Stomach smooth muscle (tissue), 2 donors: ENCODE data around the gene IPPK.

ENCODE experiments used
- H3K27ac ChIP-seq: one replicate; pipeline ENCODE4 v1.7.0; 2013; ENCODE audit warnings: mild to moderate bottlenecking, low read length, inconsistent platforms
- H3K27me3 ChIP-seq, 2 donors: one replicate each; pipeline ENCODE4 v1.7.0; 2013; ENCODE audit warnings: low read length in 2 of 2; ENCODE audit not compliant: insufficient read depth in 2 of 2, control insufficient read depth in 1 of 2
- H3K36me3 ChIP-seq, 2 donors: one replicate each; pipeline ENCODE4 v1.7.0; 2013; ENCODE audit warnings: low read length in 2 of 2; ENCODE audit not compliant: control insufficient read depth in 2 of 2, insufficient read depth in 2 of 2
- H3K4me1 ChIP-seq: one replicate; pipeline ENCODE4 v1.7.0; 2013; ENCODE audit warnings: low read length; ENCODE audit not compliant: control insufficient read depth, insufficient read depth
- H3K4me3 ChIP-seq, 2 donors: one replicate each; pipeline ENCODE4 v1.7.0; 2013; ENCODE audit warnings: low read length in 2 of 2
- H3K9ac ChIP-seq, 2 donors: one replicate each; pipeline ENCODE4 v1.7.0; 2013; ENCODE audit warnings: low read length in 2 of 2, mild to moderate bottlenecking in 1 of 2
- H3K9me3 ChIP-seq, 2 donors: one replicate each; pipeline ENCODE4 v1.7.0; 2013; ENCODE audit warnings: low read length in 2 of 2; ENCODE audit not compliant: control insufficient read depth in 2 of 2
- donor health status: healthy.
- donor health status: Pancreatic carcinoma.

The IPPK gene

DNA sequence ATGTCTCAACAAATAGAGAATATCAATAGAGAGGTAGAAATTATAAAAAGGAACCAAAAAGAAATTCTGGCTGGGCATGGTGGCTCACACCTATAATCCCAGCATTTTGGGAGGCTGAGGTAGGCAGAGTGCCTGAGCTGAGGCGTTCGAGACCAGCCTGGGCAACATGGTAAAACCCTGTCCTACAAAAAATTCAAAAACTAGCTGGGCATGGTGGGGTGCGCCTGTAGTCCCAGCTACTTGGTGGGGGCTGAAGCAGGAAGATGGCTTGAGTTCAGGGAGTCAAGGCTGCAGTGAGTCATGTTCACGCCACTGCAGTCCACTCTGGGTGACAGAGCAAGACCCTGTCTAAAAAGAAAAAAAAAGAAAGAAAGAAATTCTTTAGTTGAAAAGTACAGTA is 24.9 kb downstream of the IPPK start:
- no peak overlapping the region for H3K9ac ChIP-seq
- no peak overlapping the region for H3K4me3 ChIP-seq
- no peaks in the 10 kb centered on the region for H3K27me3 ChIP-seq
- peaks cover 32 to 60% of the 10 kb centered on the region in 2 donors for H3K36me3 ChIP-seq
- H3K27ac ChIP-seq, result no peak overlapping the region
- H3K9me3 ChIP-seq, result no peaks in the 10 kb centered on the region
- peaks cover under 1% of the 10 kb centered on the region for H3K4me1 ChIP-seq

DNA sequence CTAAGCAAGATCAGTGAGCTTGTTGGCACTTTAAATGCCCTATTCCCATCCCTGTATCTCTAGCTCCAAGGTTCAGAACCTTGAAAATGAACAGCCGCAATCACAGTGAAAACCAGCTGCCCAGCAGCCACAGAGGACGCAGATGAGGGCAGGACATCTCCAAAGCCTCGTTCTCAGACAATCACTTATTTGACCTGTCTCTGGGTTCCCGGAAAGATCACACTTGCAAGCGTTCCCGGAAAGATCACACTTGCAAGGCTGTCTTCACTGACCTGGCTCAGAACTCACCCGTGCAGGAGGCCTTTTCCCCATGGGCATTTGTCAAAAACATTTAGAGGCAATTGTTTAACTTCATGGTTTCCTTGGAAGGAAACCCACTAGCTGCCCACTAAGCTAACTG is 25.7 kb downstream of the IPPK start:
- Histone ChIP-seq H3K9me3 (no peaks in the 10 kb centered on the region), H3K27ac (no peak overlapping the region), H3K4me1 (no peaks in the 10 kb centered on the region), H3K36me3 (peaks cover 32 to 58% of the 10 kb centered on the region in 2 donors), H3K4me3 (no peak overlapping the region), H3K9ac (no peak overlapping the region), H3K27me3 (no peaks in the 10 kb centered on the region)

DNA sequence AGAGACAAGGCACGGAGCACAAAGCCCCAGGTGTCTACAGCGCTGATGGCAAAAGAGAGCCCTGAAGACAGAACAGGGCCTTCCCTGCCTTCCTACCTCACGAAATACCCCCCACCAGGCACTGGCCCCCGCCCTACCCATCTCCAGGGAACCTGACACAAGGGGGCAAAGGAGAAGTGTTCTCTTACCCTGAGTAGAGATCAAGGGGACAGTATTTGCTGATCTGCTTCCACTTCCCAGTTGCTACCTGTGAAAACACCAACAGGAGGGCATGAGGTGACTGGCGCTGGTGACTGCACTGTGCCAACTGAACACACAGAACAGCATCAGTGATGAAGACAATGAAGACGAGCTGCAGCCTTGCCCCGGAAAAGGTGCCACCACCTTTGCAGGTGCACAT is 27.4 kb downstream of the IPPK start:
- Histone ChIP-seq H3K27me3 (no peaks in the 10 kb centered on the region), H3K9me3 (no peaks in the 10 kb centered on the region), H3K27ac (no peak overlapping the region), H3K4me1 (no peaks in the 10 kb centered on the region), H3K9ac (no peak overlapping the region), H3K4me3 (no peak overlapping the region), H3K36me3 (peaks cover 22 to 54% of the 10 kb centered on the region in 2 donors)

DNA sequence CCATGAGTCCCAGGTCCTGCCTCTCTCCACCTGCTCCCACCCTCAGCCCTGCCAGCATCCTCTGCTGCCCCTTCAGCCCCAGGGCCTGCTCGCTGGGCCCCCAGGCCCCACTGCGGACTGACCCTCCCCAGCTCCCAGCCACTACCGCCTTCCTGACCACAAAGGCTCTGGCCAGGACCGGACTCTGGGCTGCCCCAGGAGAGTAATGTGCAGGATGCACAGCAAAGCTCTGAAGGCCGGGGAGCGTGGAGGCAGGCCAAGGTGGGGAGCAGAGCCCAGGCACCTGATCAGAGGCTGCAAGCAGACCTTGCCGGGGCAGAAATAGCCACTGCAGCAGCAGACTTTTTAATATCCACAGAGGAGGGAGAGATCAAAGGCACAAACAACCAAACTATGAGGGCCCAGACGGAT is 27.9 kb downstream of the IPPK start:
- H3K9me3 ChIP-seq, result no peaks in the 10 kb centered on the region
- H3K27ac ChIP-seq, result no peak overlapping the region
- no peak overlapping the region for H3K4me3 ChIP-seq
- H3K4me1 ChIP-seq, result no peaks in the 10 kb centered on the region
- no peaks in the 10 kb centered on the region for H3K27me3 ChIP-seq
- peaks cover 18 to 59% of the 10 kb centered on the region in 2 donors for H3K36me3 ChIP-seq
- no peak overlapping the region for H3K9ac ChIP-seq

DNA sequence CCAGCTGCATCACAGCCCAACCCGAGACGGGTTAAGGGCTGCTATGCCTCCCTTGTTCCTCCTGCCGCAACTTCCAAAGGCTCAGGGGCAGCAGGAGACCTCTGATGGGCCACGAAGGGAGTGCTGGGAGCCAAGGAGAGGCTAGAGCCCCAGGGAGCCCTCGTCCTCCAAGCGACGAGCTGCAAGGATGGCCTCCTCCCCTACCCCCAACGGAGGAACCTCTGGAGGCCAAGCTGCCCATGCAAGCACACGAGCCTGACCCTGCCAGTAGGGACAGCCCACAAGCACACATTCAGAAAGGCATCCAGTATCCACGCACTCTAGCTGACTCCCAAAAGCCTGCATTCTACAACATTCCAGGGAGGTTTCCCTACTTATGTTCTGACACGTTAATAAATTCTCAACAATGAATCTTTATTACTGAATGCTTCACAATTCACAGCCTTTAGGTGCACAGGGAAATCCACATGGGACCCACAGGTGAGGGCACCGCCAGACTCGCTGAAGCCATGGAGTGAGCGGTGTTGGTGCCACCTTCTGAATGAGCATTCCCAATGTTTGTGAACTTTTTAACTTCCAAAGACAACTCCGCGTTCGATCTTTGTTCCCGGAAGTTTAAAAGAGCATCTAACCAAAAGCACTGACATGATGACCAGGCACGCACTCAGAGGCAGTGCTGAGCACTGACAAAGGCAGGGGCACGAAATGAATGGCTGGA is 28.7 kb downstream of the IPPK start:
- Histone ChIP-seq H3K4me3 (no peak overlapping the region), H3K4me1 (no peaks in the 10 kb centered on the region), H3K27me3 (no peaks in the 10 kb centered on the region), H3K27ac (no peak overlapping the region), H3K9me3 (no peaks in the 10 kb centered on the region), H3K36me3 (peaks cover 18 to 60% of the 10 kb centered on the region in 2 donors), H3K9ac (no peak overlapping the region)

DNA sequence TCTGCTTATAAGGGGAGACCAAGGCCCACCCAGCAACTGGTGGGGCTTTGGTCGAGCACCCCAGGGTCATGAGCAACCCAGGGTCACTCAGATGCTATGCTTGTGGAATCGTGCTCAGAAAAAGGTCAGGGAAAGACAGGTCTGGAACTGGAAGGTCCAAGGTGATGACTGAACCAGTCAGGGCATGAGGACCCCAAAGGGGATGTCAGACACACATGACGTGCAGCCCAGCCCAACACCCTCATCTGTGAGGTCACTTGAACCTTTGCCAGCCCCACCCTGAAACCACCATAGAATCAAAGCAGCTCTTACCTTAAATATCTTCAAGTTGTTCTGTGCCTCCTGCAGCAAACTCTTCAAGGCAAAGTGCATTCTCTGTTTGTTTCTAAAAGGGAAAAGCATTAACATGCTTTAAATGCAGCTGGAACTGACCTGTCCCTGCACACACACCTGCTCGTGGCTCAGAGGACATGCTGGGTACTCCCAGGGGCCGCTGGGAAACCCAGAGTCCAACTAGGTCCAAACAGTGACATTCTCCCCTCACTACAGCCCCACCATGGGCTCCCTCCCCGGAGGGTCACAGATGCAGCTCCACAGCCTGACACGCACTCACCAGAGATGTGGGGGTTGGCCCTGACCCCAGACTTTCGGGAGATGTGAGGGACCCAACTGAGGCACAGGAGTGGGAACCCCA is 29.4 kb downstream of the IPPK start:
- Histone ChIP-seq H3K27ac (no peak overlapping the region), H3K4me1 (no peaks in the 10 kb centered on the region), H3K27me3 (no peaks in the 10 kb centered on the region), H3K4me3 (no peak overlapping the region), H3K36me3 (peaks cover 21 to 65% of the 10 kb centered on the region in 2 donors), H3K9me3 (no peaks in the 10 kb centered on the region), H3K9ac (no peak overlapping the region)

DNA sequence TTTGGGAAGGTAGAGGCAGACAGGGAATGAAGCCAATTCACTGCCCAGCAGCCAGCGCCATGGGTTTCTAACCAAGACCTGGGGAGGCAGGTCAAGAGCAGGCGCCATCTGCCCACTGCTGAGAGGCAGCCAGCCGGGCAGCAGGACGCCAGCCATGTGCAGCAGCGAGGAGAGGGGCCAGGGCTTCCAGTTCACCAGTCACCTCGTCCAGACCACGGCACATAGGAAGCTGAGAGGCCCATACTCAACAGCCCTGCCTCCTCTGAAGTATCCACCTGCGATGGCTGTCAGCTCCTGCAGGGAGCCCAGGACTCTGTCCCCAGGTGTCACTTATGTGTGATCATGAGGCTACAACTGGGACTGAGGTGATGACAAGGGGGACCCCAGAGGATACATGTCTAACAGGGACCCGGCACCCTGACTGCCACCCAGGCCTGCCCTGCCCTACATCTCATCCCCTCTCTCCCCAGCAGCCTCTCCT is 30.1 kb downstream of the IPPK start:
- H3K9me3 ChIP-seq, result no peaks in the 10 kb centered on the region
- H3K4me3 ChIP-seq, result no peak overlapping the region
- H3K4me1 ChIP-seq, result peaks cover 4% of the 10 kb centered on the region
- no peak overlapping the region for H3K27ac ChIP-seq
- H3K9ac ChIP-seq, result no peak overlapping the region
- H3K27me3 ChIP-seq, result no peaks in the 10 kb centered on the region
- peaks cover 21 to 65% of the 10 kb centered on the region in 2 donors for H3K36me3 ChIP-seq

DNA sequence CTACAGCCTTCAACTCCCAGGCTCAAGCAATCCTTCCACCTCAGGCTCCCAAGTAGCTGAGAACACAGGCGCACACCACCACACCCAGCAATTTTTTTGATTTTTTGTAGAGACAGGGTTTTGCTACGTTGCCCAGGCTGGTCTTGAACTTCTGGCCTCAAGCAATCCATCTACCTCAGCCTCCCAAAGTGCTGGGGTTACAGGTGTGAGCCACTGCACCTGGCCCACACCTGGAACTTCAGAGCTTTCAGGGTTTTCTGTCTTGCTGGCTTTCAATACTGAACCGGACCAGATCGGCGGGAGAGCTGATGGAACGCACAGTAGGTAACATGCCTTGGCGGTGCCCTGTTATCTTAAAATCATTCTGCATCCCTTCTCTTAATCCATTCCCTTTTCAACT is 30.8 kb downstream of the IPPK start:
- Histone ChIP-seq H3K36me3 (peaks cover 21 to 60% of the 10 kb centered on the region in 2 donors), H3K4me1 (peaks cover 10% of the 10 kb centered on the region), H3K27me3 (no peaks in the 10 kb centered on the region), H3K9ac (no peak overlapping the region), H3K9me3 (no peaks in the 10 kb centered on the region), H3K27ac (no peak overlapping the region), H3K4me3 (no peak overlapping the region)

DNA sequence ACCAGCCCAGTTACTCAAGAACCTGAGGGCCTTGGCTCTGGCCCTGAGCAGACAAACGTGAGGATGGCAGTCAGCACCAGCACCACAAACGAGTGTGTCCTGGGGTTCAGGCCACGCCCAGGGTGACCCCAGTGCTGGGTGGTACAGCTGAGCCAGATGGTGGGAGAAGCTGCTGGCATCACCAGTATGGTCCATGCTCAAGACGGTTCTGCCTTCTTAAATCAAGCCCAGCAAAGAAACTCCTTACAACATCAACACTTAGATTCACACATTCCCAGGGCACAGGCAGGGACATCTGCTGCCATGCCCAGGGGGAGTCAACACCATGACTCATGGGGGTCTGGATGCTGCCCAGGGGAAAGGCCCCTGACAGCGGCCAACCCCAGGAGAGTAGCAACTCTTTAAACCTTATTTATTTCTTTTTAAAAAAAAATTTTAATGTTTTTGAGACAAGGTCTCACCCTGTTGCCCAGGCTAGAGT is 31.3 kb downstream of the IPPK start:
- no peaks in the 10 kb centered on the region for H3K27me3 ChIP-seq
- peaks cover 15% of the 10 kb centered on the region for H3K4me1 ChIP-seq
- H3K27ac ChIP-seq, result no peak overlapping the region
- no peak overlapping the region for H3K9ac ChIP-seq
- H3K9me3 ChIP-seq, result no peaks in the 10 kb centered on the region
- H3K4me3 ChIP-seq, result no peak overlapping the region
- peaks cover 19 to 62% of the 10 kb centered on the region in 2 donors for H3K36me3 ChIP-seq

DNA sequence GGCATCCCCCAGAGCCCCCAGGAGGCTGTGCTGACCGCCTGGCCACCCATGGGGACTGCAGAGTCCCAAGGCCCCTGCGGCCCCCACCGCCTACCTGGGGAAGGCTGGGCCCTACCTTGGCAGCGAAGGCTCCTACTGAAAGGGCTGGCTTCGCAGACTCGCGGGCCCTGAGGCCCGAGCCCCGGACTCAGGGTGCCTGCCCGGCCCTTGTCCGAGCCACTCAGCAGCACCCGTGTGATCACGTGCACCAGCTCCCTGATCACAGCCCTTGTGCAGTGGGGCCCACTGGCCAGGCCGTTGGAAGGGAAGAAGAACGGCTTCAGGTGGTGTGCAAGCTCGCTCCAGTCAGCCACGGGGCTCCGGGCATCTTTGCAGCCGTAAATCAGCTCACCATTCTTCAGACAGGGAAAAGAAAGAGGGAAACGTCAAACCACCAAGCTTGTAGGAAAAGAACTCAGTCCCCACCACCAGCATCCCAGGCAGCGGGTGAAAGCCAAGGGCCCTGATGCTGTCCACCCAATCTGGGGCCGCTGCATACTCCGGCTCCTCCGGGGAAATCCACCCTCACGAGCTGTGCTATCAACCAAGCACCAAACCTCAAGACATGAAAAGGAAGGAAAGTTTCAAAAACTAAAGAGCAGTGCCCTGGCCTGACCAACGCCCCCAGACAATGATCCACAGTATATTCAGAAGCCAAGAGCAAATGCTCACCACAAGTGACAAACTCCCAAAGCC is 31.9 kb downstream of the IPPK start:
- Histone ChIP-seq H3K9me3 (no peaks in the 10 kb centered on the region), H3K36me3 (peaks cover 17 to 60% of the 10 kb centered on the region in 2 donors), H3K4me3 (no peak overlapping the region), H3K9ac (no peak overlapping the region), H3K4me1 (peaks cover 16% of the 10 kb centered on the region), H3K27me3 (no peaks in the 10 kb centered on the region), H3K27ac (no peak overlapping the region)
